ENCODE measurements around the gene HCLS1. TPM values are rescaled to one million over a fixed set of nuclear protein-coding genes. Genes with fewer than 3 reads are reported as not detected.

HCLS1 gene
- total and polyA plus RNA-seq, 2 of the 8 experiments (the other 6 are each of a cell fraction or from before 2014, with no cell fraction given), result 0.53 to 1.3 TPM

GRCh38 chr3:121659586-121659985 is 1.1 kb downstream of the HCLS1 start (continued):
- TF ChIP-seq CBX5 (IDR thresholded peaks at IDR 0.05; ENCODE audit: low read depth, low read length) (no peak), POU5F1 (IDR thresholded peaks at IDR 0.05; ENCODE audit: low read depth, low read length) (no peak), RAD21 (IDR thresholded peaks at IDR 0.05 in 1 of 2, conservative IDR thresholded peaks at IDR 0.05 in 1 of 2; ENCODE audit: low read depth in 2 of 2, low read length in 2 of 2) (no peak), BACH1 (IDR thresholded peaks at IDR 0.05; ENCODE audit: low read length) (no peak), SP1 (IDR thresholded peaks at IDR 0.05; ENCODE audit: low read depth, low read length) (no peak)
